ENCODE data around the gene RIMBP2.

RIMBP2 gene

GRCh38 chr12:130431176-130431575, 284.9 kb downstream of the RIMBP2 start:
- DNase-seq, result no peak

- no peak for DNase-seq
These were observed 286.2 kb downstream of the RIMBP2 start for GRCh38 chr12:130429656-130430505.

GRCh38 chr12:130428116-130428515, 288.0 kb downstream of the RIMBP2 start:
- no peak for DNase-seq

- DNase-seq, result no peak
These were observed 288.7 kb downstream of the RIMBP2 start for GRCh38 chr12:130427381-130427887.

- DNase-seq, result no peak
These were observed 290.3 kb downstream of the RIMBP2 start for GRCh38 chr12:130425698-130426245.

GRCh38 chr12:130424858-130425697, 291.0 kb downstream of the RIMBP2 start:
- no peak for DNase-seq

GRCh38 chr12:130423991-130424857, 291.9 kb downstream of the RIMBP2 start:
- no peak for DNase-seq

- no peak for DNase-seq
These were observed 293.0 kb downstream of the RIMBP2 start for GRCh38 chr12:130423136-130423535.

GRCh38 chr12:130422676-130423075, 293.4 kb downstream of the RIMBP2 start:
- no peak for DNase-seq

- DNase-seq, result no peak
These were observed 294.2 kb downstream of the RIMBP2 start for GRCh38 chr12:130421896-130422295.

GRCh38 chr12:130420071-130420470, 296.0 kb downstream of the RIMBP2 start:
- DNase-seq, result no peak

- DNase-seq, result no peak
These were observed 297.0 kb downstream of the RIMBP2 start for GRCh38 chr12:130419116-130419515.

GRCh38 chr12:130418251-130418650, 297.8 kb downstream of the RIMBP2 start:
- no peak for DNase-seq

- DNase-seq, result no peak
These were observed 301.7 kb downstream of the RIMBP2 start for GRCh38 chr12:130414381-130414780.

- no peak for DNase-seq
These were observed 302.2 kb downstream of the RIMBP2 start for GRCh38 chr12:130413909-130414308.

- no peak for DNase-seq
These were observed 303.7 kb downstream of the RIMBP2 start for GRCh38 chr12:130412384-130412783.

GRCh38 chr12:130405332-130405731, 310.8 kb downstream of the RIMBP2 start:
- DNase-seq, result no peak

- no peak for DNase-seq
These were observed 314.4 kb downstream of the RIMBP2 start for GRCh38 chr12:130401703-130402102.

- DNase-seq, result no peak
These were observed 317.8 kb downstream of the RIMBP2 start for GRCh38 chr12:130398100-130398848.

- no peak for DNase-seq
These were observed 319.4 kb downstream of the RIMBP2 start for GRCh38 chr12:130396667-130397066.

GRCh38 chr12:130394906-130395305, 321.2 kb downstream of the RIMBP2 start:
- DNase-seq, result no peak

- DNase-seq, result no peak
These were observed 324.9 kb downstream of the RIMBP2 start for GRCh38 chr12:130391186-130391585.

Data from T-helper 1 cell (primary cell).